HG03439 (cell line): ENCODE data around the gene RAPSN.

Experiments used
- ATAC-seq: cut with Tn5 transposase; IDR thresholded peaks from one replicate; pipeline ENCODE4 v1.9.1; 2021; ENCODE audit warnings: mild to moderate bottlenecking, moderate library complexity; ENCODE audit not compliant: unreplicated experiment

The RAPSN gene

GRCh38 chr11:47448566-47449427 lies at the start of gene RAPSN:
TSS of gene RAPSN (minus strand) at chr11:47449136. CDS start at chr11:47448964, 172 bp downstream.
- no peak for ATAC-seq

- ATAC-seq, result no peak
Observed at GRCh38 chr11:47498149-47498548, 49.2 kb upstream of the RAPSN start.

GRCh38 chr11:47496808-47497207 lies 47.9 kb upstream of the RAPSN start:
- no peak for ATAC-seq

- ATAC-seq, result no peak
Observed at GRCh38 chr11:47495856-47496217, 46.9 kb upstream of the RAPSN start.

GRCh38 chr11:47495011-47495855 lies 46.3 kb upstream of the RAPSN start:
- no peak for ATAC-seq

- ATAC-seq, result no peak
Observed at GRCh38 chr11:47489395-47489755, 40.4 kb upstream of the RAPSN start.

- no peak for ATAC-seq
Observed at GRCh38 chr11:47488674-47489394, 39.9 kb upstream of the RAPSN start.

GRCh38 chr11:47488111-47488510 lies 39.2 kb upstream of the RAPSN start:
- ATAC-seq, result no peak

- no peak for ATAC-seq
Observed at GRCh38 chr11:47487421-47487820, 38.5 kb upstream of the RAPSN start.

GRCh38 chr11:47485107-47485506 lies 36.2 kb upstream of the RAPSN start:
- no peak for ATAC-seq

- ATAC-seq, result no peak
Observed at GRCh38 chr11:47483457-47483856, 34.5 kb upstream of the RAPSN start.

GRCh38 chr11:47480762-47481161 lies 31.8 kb upstream of the RAPSN start:
- ATAC-seq, result no peak

GRCh38 chr11:47478651-47479329 lies 29.9 kb upstream of the RAPSN start:
- no peak for ATAC-seq

GRCh38 chr11:47477753-47478152 lies 28.8 kb upstream of the RAPSN start:
- ATAC-seq, result no peak

- no peak for ATAC-seq
Observed at GRCh38 chr11:47477323-47477722, 28.4 kb upstream of the RAPSN start.

- ATAC-seq, result no peak
Observed at GRCh38 chr11:47470671-47471070, 21.7 kb upstream of the RAPSN start.

GRCh38 chr11:47469361-47470179 lies 20.6 kb upstream of the RAPSN start:
- no peak for ATAC-seq

- no peak for ATAC-seq
Observed at GRCh38 chr11:47468598-47469214, 19.8 kb upstream of the RAPSN start.

- no peak for ATAC-seq
Observed at GRCh38 chr11:47467357-47467756, 18.4 kb upstream of the RAPSN start.
